HS-5 (cell line): ENCODE results near the gene TFF2.

Source experiments
- DNase-seq: peaks from one replicate; pipeline ENCODE4 v3.0.0-alpha.2; 2012; ENCODE audit warnings: low read depth

The TFF2 gene

DNA sequence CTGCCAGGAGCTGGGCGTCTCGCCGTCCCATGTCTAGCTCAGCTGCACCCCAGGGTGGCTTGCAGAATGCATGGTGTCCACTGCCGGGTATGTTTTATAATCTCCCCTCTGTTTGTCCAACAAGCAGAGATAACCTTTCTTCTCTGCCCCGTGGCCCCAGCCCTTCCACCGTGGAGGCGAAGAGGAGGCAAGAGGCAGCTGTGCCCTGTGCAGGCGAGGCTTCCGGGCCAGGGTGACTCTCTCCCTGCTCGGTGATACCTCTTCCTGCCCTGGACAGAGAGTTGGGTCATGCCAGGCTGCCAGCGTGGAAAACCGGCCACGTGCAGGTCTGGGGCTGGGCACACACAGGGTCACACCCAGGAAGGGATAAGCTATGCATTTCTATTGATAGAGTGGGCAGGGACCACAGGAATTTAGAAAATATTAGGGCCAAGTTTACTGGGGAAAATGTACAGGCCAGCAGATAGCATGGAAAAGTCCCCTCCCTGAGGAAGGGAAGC, at the start of gene TFF2:
TFF2 (minus strand) TSS at position 68 of the 500 bp plus-strand sequence; CDS start at position 31, 37 bp downstream.
- no peak for DNase-seq

GRCh38 chr21:42400525-42400924, 49.7 kb upstream of the TFF2 start:
- DNase-seq: no peak

GRCh38 chr21:42398436-42399028, 47.7 kb upstream of the TFF2 start:
- DNase-seq: no peak

GRCh38 chr21:42397746-42398394, 47.1 kb upstream of the TFF2 start:
- no peak for DNase-seq

- DNase-seq: no peak
These were observed 46.3 kb upstream of the TFF2 start for GRCh38 chr21:42396799-42397745.

DNA sequence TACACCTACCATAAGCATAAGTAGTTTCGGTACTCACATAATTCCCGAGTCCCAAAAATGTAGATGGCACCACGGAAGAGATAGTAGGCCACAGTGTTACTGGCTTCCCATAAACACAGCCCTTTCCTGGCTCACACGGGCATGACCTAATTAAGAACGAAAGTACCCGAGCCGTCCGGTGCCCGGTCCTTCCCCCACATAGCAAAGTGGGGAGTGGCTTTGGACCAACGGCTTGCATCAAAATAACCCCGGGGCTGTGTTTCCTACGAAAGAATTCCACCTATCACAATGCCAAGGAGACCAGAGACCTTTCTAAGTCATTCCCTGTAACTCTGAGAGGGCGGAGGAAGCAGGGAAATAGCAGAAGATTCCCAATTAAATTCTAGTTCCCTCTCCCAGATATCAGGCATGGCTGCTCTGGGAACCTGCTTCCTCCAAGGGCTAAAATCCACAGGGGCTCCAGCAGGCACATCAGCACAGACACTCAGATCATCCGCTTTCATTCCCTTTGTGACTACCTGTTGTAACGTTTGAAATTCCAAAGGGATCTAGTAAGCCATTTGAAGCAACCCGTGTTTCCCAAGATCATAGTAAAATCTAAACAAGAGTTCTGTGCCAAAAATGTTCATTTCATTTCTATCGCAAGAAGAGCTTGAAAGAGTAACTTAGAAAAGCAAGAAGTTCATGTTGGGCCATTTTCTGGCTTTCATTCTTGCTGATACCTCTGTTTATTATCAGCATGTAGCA, 45.3 kb upstream of the TFF2 start, which contains the start of gene TMPRSS3:
TMPRSS3 (minus strand) TSS at position 148 of the 747 bp plus-strand sequence. CDS start 635 bp downstream, outside the sequence.
- DNase-seq: no peak

DNA sequence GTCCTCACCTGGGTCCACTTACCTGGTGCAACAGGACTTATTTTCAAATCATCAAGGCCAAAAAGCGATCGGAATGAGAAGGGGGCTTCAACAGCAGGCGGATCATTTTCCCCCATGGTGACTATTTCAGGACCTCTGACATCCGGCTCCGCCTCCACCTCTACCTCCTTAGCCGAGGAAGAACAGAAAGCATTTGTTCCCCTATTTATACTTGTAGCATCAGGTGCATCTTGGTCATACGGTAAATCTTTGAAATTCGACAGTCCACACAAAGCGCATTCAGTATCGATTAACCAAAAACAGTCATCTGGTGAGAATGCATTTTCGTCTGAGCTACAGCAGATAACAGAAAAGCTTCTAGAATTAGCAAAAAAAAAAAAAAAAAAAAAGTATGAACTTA, 44.5 kb upstream of the TFF2 start:
- DNase-seq: no peak

DNA sequence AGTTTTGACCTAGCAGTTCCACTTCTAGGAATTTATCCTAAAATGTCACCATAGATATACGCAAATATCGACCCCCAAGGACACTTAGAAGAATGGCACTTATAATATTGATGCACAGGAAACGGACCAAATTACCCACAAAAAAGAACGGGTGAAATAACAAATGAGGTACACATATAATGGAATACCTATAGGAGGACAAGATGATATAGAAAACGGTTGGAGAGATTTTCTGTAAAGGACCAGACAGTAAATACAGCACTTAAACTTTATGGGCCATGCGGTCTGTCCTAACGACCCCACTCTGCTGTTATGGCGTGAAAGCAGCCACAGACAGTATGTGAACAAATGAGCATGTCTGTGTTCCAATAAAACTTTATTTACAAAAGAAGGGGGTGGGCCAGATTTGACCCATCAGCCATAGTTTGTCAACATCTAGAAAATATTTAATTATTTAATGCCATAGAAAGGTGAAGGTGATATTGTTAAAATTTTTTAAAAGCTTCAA, 42.7 kb upstream of the TFF2 start:
- no peak for DNase-seq

DNA sequence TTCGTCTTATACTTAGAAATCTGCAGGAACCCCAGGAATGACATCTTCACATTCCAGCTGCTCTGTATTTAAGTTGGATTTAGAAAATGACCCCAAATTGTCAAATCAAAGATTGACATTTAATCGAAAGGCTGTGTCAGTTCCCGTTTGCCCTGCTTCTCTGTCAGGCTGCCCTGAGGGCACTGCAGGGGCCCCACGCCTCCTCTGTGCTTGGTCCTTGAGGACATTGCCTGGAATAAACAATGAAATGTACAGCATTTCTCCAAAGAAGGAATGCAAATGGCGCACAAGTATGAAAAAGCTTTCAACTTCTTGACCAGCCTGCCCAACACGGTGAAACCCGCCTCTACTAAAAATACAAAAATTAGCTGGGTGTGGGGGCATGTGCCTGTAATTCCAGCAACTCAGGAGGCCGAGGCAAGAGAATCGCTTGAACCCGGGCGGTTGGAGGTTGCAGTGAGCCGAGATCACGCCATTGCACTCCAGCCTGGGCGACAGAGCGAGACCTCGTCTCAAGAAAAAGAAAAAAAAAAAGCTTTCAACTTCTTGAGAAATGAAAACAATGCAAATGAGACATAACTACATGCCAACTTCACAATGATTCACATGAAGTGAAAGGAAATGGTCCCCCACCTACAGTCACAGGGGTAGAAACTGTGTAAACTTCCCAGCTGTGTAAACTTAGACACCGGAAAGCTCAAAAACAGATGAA, 42.1 kb upstream of the TFF2 start:
- DNase-seq: no peak

DNA sequence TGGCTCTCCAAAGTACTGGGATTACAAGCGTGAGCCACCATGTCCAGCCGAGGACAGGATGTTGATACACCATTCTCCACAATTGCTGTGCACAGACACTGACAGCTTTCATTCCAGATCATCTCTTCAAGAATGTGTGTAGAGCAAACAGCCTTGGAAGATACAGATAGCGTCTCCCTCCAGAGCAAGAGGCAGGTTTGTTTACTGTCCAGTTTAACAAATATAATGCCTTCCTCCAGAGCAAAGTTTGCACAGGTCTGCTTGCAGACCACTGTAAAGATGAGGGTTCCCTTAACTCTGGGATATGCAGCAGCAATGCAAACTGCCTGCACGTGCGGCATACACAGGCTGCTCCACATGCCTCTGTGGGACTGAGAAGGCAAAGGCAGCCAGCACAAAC, 40.5 kb upstream of the TFF2 start:
- no peak for DNase-seq

DNA sequence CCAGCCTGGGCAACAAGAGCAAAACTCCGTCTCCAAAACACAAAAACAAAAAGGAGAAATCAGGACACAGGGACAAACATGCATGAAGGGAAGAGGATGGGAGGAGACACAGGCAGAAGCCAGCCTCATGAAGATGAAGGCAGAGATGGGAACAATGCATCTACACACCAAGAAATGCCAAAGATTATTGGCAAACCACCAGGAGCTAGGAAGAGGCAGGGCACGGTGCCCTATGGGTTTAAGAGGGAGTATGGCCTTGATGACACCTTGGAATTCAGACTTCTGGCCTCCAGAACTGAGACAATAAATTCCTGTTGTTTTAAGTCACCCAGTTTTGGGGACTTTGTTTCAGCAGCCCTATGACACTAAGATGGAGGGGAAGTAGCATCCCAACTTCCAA, 39.9 kb upstream of the TFF2 start:
- DNase-seq: no peak

DNA sequence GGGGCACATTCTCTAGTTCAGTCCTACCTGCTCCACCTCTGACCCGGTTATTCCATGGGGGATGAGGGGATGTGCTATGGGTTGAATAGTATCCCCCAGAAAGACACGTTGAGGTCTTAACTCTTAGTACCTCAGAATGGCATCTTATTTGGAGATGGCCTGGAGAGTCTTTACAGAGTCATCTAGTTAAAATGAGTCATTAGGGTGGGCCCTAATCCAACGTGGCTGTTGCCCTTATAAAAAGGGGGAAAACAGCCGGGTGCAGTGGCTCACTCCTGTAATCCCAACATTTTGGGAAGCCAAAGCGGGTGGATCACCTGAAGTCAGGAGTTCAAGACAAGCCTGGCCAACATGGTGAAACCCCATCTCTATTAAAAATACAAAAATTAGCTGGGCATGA, 39.4 kb upstream of the TFF2 start:
- DNase-seq: no peak

DNA sequence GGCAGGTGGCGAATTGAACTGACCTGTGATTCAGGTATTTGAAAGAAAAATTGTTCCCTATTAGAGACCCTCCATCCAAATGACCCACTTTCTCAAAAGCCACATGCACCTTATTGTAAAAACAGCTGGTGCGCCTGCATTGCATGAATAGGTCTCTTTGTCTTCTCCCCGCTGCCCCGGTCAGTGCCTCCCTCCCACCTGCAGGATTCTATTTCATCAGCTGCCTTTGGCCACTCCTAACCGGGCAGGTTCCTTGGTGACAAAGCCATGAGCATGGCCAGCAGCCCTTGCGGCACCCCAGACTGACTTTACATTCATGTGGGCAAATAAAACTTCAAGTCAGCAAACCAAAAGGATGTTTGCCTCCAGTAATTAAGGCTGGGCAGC, 38.6 kb upstream of the TFF2 start:
- DNase-seq: no peak

- DNase-seq: no peak
These were observed 38.1 kb upstream of the TFF2 start for GRCh38 chr21:42388740-42389448.

DNA sequence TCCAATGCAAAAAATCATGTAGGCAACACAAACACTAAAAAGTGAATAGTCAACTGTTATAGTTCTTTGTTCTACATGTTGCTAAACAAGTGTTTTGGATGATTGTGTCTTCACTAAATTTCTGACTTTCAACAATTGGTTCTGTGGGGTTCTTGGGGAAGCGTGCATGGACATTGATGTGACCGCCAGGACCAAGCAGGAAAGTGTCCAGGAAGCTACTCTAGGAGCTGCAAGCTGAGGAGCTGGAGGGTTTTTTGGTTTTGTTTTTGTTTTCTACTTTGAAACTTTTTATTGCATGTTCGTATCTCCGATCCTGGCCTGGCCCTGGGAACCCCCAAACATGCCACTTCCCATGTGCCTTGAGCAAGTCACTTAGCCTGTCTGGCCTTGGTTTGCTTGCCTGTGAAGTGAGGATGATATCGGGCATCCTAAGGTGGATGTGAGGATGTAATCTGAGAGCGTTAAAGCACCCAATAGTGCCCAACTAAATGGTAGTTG, 37.1 kb upstream of the TFF2 start:
- no peak for DNase-seq

DNA sequence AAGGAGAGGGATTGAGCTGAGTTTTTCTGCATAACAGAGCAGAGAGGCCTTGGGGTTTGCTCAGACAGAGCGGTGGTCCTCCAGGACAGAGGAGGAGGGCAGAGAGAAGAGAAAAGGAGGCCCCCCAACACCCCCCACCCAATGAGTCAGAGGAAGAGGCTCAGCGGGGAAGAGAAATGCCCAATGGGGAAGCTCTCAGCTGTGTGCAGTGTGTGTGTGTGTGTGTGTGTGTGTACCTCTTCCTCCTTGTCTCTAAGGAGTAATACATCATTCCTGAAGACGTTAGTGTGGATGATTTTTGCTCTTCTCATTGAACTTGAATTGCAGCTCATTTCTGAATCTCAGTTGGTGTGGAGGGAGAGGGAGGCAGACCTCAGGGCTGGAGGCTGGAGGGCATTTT, 36.4 kb upstream of the TFF2 start:
- DNase-seq: no peak

GRCh38 chr21:42386034-42386591, 35.3 kb upstream of the TFF2 start:
- DNase-seq: no peak

DNA sequence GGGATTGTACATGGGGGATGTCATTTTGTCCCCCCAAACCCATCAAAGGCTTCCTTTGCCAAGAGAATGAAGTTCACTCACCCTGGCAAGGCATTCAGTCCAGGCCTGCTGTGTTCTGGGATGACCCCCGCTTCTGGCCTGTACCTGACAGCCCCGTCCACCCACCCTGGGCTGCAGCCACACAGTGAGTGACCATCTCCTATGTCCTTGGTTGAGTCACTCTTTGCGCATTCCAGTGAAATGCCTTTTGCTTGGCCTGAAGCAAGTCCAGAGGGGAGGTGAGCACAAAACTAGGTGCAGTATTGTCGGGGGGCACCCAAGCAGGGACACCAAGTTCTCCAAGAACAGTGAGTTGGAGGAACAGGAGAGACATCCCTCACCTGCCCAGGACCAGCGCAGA, 34.8 kb upstream of the TFF2 start:
- DNase-seq: no peak

DNA sequence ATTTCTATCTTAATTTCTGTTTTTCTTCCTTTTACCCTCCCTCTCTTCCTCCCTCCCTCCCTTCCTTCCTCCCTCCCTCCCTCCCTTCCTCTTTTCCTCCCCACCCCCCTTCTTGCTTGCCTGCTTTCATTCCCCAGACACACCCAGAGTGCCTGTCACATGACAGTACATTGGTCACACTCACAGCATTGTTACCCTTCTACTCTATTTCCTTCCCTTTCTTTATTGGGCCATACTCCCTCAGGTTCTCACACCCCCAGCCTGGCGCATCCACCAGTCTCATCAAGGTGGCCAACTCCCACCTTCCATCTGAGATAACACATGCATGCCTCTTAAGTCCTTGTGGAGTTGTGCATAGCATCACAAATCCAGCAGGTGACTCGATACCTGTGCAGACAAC, 34.2 kb upstream of the TFF2 start:
- no peak for DNase-seq
